Astrocyte (in vitro differentiated cells and primary cell): ENCODE data around the gene UBE2E3. TPM values are rescaled to one million over a fixed set of nuclear protein-coding genes. Genes with fewer than 3 reads are reported as not detected.

Experiments
- DNase-seq: peaks from one replicate; pipeline ENCODE4 v3.0.0-alpha.2; 2010; ENCODE audit warnings: low read depth
- FAIRE-seq: peaks from 2 replicates; lab custom pipeline; 2011; peaks lifted over from hg19 to GRCh38; lab: Jason Lieb, UNC
- H2AFZ ChIP-seq: 2 replicates; pipeline ENCODE4 v1.6.0; 2012; ENCODE audit warnings: low read depth, low read length, inconsistent platforms
- H3K27ac ChIP-seq: 2 replicates; pipeline ENCODE4 v1.5.1; 2011; ENCODE audit warnings: low read depth, low read length, inconsistent platforms
- H3K27me3 ChIP-seq: 2 replicates; pipeline ENCODE4 v1.6.0; 2011; ENCODE audit warnings: low read length, inconsistent platforms; ENCODE audit not compliant: insufficient read depth
- H3K36me3 ChIP-seq: 2 replicates; pipeline ENCODE4 v1.5.1; 2011; ENCODE audit warnings: low read length, inconsistent platforms; ENCODE audit not compliant: insufficient read depth
- H3K4me1 ChIP-seq: 2 replicates; pipeline ENCODE4 v1.5.1; 2011; ENCODE audit warnings: low read length, inconsistent platforms; ENCODE audit not compliant: insufficient read depth
- H3K4me2 ChIP-seq: 2 replicates; pipeline ENCODE4 v1.6.0; 2012; ENCODE audit warnings: low read length, inconsistent platforms
- H3K4me3 ChIP-seq: 2 replicates; pipeline ENCODE4 v1.5.1; 2011; ENCODE audit warnings: low read depth, mild to moderate bottlenecking, low read length, inconsistent platforms; ENCODE audit not compliant: insufficient read depth
- H3K79me2 ChIP-seq: 2 replicates; pipeline ENCODE4 v1.6.0; 2012; ENCODE audit warnings: mild to moderate bottlenecking, low read length, inconsistent platforms; ENCODE audit not compliant: insufficient read depth
- H3K9ac ChIP-seq: 2 replicates; pipeline ENCODE4 v1.6.0; 2012; ENCODE audit warnings: mild to moderate bottlenecking, low read length, inconsistent platforms
- H3K9me3 ChIP-seq: 2 replicates; pipeline ENCODE4 v1.5.1; 2012; ENCODE audit warnings: low read depth, mild to moderate bottlenecking, low read length, inconsistent platforms; ENCODE audit not compliant: insufficient read depth
- H4K20me1 ChIP-seq: 2 replicates; pipeline ENCODE4 v1.6.0; 2012; ENCODE audit warnings: low read length, inconsistent platforms; ENCODE audit not compliant: insufficient read depth
- H3K27ac Mint-ChIP-seq: one replicate; pipeline ENCODE4 v1.8.0; 2021; ENCODE audit warnings: mild to moderate bottlenecking, mixed read lengths; ENCODE audit not compliant: unreplicated experiment
- H3K27me3 Mint-ChIP-seq: one replicate; pipeline ENCODE4 v1.8.0; 2021; ENCODE audit warnings: low read depth, mixed read lengths; ENCODE audit not compliant: unreplicated experiment
- H3K36me3 Mint-ChIP-seq: one replicate; pipeline ENCODE4 v1.8.0; 2021; ENCODE audit warnings: low read depth, mixed read lengths; ENCODE audit not compliant: unreplicated experiment
- H3K4me1 Mint-ChIP-seq: one replicate; pipeline ENCODE4 v1.8.0; 2021; ENCODE audit warnings: low read depth, mixed read lengths; ENCODE audit not compliant: unreplicated experiment
- H3K4me3 Mint-ChIP-seq: one replicate; pipeline ENCODE4 v1.8.0; 2021; ENCODE audit warnings: mild to moderate bottlenecking, moderate library complexity, mixed read lengths; ENCODE audit not compliant: unreplicated experiment
- H3K9me3 Mint-ChIP-seq: one replicate; pipeline ENCODE4 v1.8.0; 2021; ENCODE audit warnings: mild to moderate bottlenecking, mixed read lengths; ENCODE audit not compliant: unreplicated experiment
- CTCF ChIP-seq: IDR thresholded peaks from 2 replicates; pipeline ENCODE4 v1.5.1; 2011; ENCODE audit warnings: low read depth, mild to moderate bottlenecking, inconsistent platforms, low read length, moderate library complexity; ENCODE audit not compliant: insufficient read depth
- EZH2 ChIP-seq: IDR thresholded peaks from 2 replicates; pipeline ENCODE4 v1.6.1; 2012; ENCODE audit warnings: mild to moderate bottlenecking, low read length, inconsistent platforms; ENCODE audit not compliant: insufficient read depth
- total RNA-seq: library from RNA; stranded (reverse); gene quantifications from 2 replicates; pipeline ENCODE4 v1.2.1, GENCODE V29; 2021

The UBE2E3 gene
- total RNA-seq, 1 donor from 2014 or later = 140 TPM

DNA sequence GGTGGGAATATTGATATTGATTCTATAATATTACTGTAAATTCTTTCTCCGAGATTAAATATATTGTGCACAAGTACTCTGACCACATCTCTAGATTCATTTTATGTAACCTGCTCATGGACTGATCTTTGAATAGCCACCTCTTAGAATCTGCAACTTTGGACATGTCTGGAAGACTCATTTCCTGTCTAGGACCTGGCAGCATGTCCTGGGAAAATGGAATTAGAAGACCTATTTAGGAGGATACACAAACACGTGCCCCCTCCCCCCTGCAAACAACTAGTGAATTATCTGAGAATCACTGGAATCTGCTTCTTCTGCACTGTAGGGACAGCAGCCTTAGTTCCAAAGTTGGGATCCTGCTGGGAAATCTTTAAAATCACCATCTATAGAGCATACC is 94.1 kb downstream of the UBE2E3 start:
- no peak overlapping the region for H3K4me2 ChIP-seq
- H3K27ac Mint-ChIP-seq = peak overlapping the region; percentile 83
- peaks cover 14% of the 10 kb centered on the region for H3K79me2 ChIP-seq
- H3K4me3 Mint-ChIP-seq = peak overlapping the region; percentile 41
- H2AFZ ChIP-seq = no peak overlapping the region
- H3K27ac ChIP-seq = no peak overlapping the region
- no peaks in the 10 kb centered on the region for H3K27me3 ChIP-seq
- TF ChIP-seq CTCF (no peak), EZH2 (no peak)
- DNase-seq (peak; percentile 26), FAIRE-seq (no peak)
- H4K20me1 ChIP-seq = peaks cover 21% of the 10 kb centered on the region
- H3K9me3 Mint-ChIP-seq = no peaks in the 10 kb centered on the region
- no peaks in the 10 kb centered on the region for H3K9me3 ChIP-seq
- no peaks in the 10 kb centered on the region for H3K36me3 ChIP-seq
- H3K4me1 Mint-ChIP-seq = peaks cover 27% of the 10 kb centered on the region
- H3K4me1 ChIP-seq = peaks cover 24% of the 10 kb centered on the region
- no peaks in the 10 kb centered on the region for H3K27me3 Mint-ChIP-seq
- no peak overlapping the region for H3K9ac ChIP-seq
- H3K4me3 ChIP-seq = no peak overlapping the region
- H3K36me3 Mint-ChIP-seq = peaks cover 2% of the 10 kb centered on the region

DNA sequence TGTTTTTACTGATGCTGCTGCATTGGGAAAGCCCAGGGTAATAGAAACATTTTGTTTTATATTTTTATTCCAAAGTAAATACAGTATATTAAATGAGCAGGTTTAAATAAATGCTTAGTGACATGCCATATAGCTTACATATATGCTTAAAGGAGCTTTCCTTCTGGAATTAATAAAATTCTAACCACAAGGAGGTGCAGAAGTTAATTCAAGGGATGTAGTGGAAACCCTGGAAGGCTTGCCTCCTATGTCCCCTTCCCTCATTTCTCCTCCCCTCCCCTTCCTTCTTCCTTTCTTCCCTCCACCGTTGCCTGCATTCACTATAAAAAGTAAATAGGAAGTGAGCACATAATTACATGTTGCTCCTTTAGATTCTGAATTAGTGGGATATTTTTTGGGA is 96.3 kb downstream of the UBE2E3 start:
- H2AFZ ChIP-seq = no peak overlapping the region
- Mint-ChIP-seq H3K4me3 (no peak overlapping the region), H3K36me3 (peaks cover 2% of the 10 kb centered on the region), H3K4me1 (peaks cover 26% of the 10 kb centered on the region), H3K9me3 (no peaks in the 10 kb centered on the region), H3K27me3 (no peaks in the 10 kb centered on the region), H3K27ac (no peak overlapping the region)
- H3K4me1 ChIP-seq = peaks cover 13% of the 10 kb centered on the region
- H3K9ac ChIP-seq = no peak overlapping the region
- peaks cover 11% of the 10 kb centered on the region for H4K20me1 ChIP-seq
- H3K4me2 ChIP-seq = no peak overlapping the region
- DNase-seq (no peak), FAIRE-seq (no peak)
- H3K79me2 ChIP-seq = peaks cover under 1% of the 10 kb centered on the region
- H3K36me3 ChIP-seq = no peaks in the 10 kb centered on the region
- H3K9me3 ChIP-seq = no peaks in the 10 kb centered on the region
- TF ChIP-seq CTCF (no peak), EZH2 (no peak)
- H3K27me3 ChIP-seq = no peaks in the 10 kb centered on the region
- no peak overlapping the region for H3K4me3 ChIP-seq
- H3K27ac ChIP-seq = no peak overlapping the region

DNA sequence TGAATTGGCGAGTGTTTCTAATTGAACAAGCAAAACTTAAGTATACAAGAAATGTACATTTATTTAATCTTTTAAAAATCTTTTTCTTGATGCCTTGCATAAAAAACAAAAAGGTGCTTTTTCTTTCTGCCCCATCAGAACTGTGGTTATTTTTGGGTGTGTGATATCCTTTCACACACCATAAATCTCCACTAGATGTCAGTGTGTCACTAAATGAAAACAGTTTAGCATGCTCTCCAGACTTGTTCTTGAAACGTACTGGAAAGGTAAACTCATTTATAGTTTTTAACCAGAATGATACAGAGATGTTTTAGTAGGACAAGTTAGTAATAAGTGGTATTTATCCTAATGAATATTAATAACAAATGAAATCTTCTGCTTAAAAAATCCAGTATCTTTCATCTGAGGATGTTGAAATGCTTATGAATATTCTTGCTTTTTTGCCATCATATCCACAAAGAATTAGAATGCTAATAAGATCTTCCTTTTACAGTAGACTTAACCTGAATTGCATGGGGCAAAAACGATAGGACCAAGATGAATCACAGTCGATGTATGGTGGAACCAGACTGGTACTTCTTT is 96.8 kb downstream of the UBE2E3 start:
- H3K36me3 Mint-ChIP-seq = peaks cover 2% of the 10 kb centered on the region
- no peak overlapping the region for H3K27ac ChIP-seq
- no peaks in the 10 kb centered on the region for H3K9me3 ChIP-seq
- H3K36me3 ChIP-seq = no peaks in the 10 kb centered on the region
- no peak overlapping the region for H2AFZ ChIP-seq
- TF ChIP-seq CTCF (peak; percentile 60), EZH2 (no peak)
- no peak overlapping the region for H3K9ac ChIP-seq
- peaks cover 8% of the 10 kb centered on the region for H4K20me1 ChIP-seq
- peaks cover 12% of the 10 kb centered on the region for H3K4me1 ChIP-seq
- H3K4me1 Mint-ChIP-seq = peaks cover 25% of the 10 kb centered on the region
- H3K27me3 Mint-ChIP-seq = no peaks in the 10 kb centered on the region
- no peak overlapping the region for H3K4me3 Mint-ChIP-seq
- H3K4me3 ChIP-seq = no peak overlapping the region
- peak; percentile 42 for DNase-seq
- H3K9me3 Mint-ChIP-seq = no peaks in the 10 kb centered on the region
- H3K27ac Mint-ChIP-seq = no peak overlapping the region
- no peak overlapping the region for H3K4me2 ChIP-seq
- FAIRE-seq = peak; percentile 70
- no peaks in the 10 kb centered on the region for H3K79me2 ChIP-seq
- H3K27me3 ChIP-seq = no peaks in the 10 kb centered on the region
